HepG2 (cell line): Measurements from ENCODE around the gene AQP7. TPM values are rescaled to one million over a fixed set of nuclear protein-coding genes. Genes with fewer than 3 reads are reported as not detected.

Source experiments
- ATAC-seq: fragments of 200-7000 bp; cut with Tn5 transposase; 3 replicates; pipeline ENCODE4 v1.9.1; 2020; ENCODE audit warnings: mild to moderate bottlenecking, moderate library complexity
- BruUV-seq: library from RNA; stranded (reverse); fragments of 400-500 nt; replicated peaks from 2 replicates; lab custom pipeline; 2021; lab: Mats Ljungman, UMichigan
- CTCF ChIA-PET: fragments of 300-600 bp; formaldehyde crosslinking; extraction: SDS; loops from one replicate; lab custom pipeline; 2021; ENCODE audit warnings: low total read pairs, inconsistent platforms, low intra/inter-chr PET ratio; lab: Yijun Ruan, JAX
- POLR2A ChIA-PET: fragments of 350-600 bp; sonication (Branson Sonifier 250); formaldehyde crosslinking; loops from one replicate; lab custom pipeline; 2020; ENCODE audit warnings: antibody characterized with exemption, inconsistent platforms; lab: Yijun Ruan, JAX
- DNase-seq: peaks from one replicate; pipeline ENCODE4 v3.0.0-alpha.2; 2015; ENCODE audit warnings: low spot score
- FAIRE-seq: peaks from 3 replicates; lab custom pipeline; 2011; peaks lifted over from hg19 to GRCh38; lab: Jason Lieb, UNC
- H2AFZ ChIP-seq: one replicate; pipeline ENCODE4 v1.6.1; 2011; ENCODE audit warnings: low read length, inconsistent platforms
- H3K27ac ChIP-seq: fragments of 300-600 bp; 3 replicates; pipeline ENCODE4 v1.8.0; 2011; ENCODE audit warnings: mixed run types, mild to moderate bottlenecking, mixed read lengths, low read length, inconsistent platforms; ENCODE audit not compliant: insufficient read depth; ENCODE audit errors: extremely low read length
- H3K27me3 ChIP-seq, 2 experiments: fragments of 200-600 bp in 1 of 2; 2 replicates in 1 of 2; 3 replicates in 1 of 2; pipeline versions ENCODE4 v1.6.0 to v1.8.0; 2011; ENCODE audit warnings: low read length in 2 of 2, mild to moderate bottlenecking in 2 of 2, moderate library complexity in 2 of 2, inconsistent platforms in 1 of 2; ENCODE audit not compliant: insufficient read depth in 2 of 2, control insufficient read depth in 1 of 2
- H3K36me3 ChIP-seq, 2 experiments: fragments of 200-600 bp in 1 of 2; replicated peaks in 1 of 2; 2 replicates in 1 of 2; 3 replicates in 1 of 2; pipeline versions ENCODE4 v1.5.1 to v1.8.0; 2011; ENCODE audit warnings: low read length in 2 of 2, inconsistent platforms in 1 of 2; ENCODE audit not compliant: insufficient read depth in 2 of 2, control insufficient read depth in 1 of 2
- H3K4me1 ChIP-seq: 2 replicates; pipeline ENCODE4 v1.5.1; 2012; ENCODE audit warnings: low read length, inconsistent platforms; ENCODE audit not compliant: insufficient read depth
- H3K4me2 ChIP-seq: 2 replicates; pipeline ENCODE4 v1.6.0; 2011; ENCODE audit warnings: low read depth, low read length, inconsistent platforms
- H3K4me3 ChIP-seq, 3 experiments: fragments of 200-600 bp in 1 of 3; sonication (generic), shearing (Covaris generic) in 1 of 3; replicated peaks in 1 of 3; 2 replicates each; pipeline ENCODE4 v1.5.1; 2011 to 2016; ENCODE audit warnings: low read length in 3 of 3, inconsistent platforms in 2 of 3, low read depth in 2 of 3, mild to moderate bottlenecking in 2 of 3, control low read depth in 1 of 3, mixed read lengths in 1 of 3; ENCODE audit not compliant: insufficient read depth in 1 of 3
- H3K79me2 ChIP-seq: one replicate; pipeline ENCODE4 v1.6.1; 2011; ENCODE audit warnings: low read length, inconsistent platforms; ENCODE audit not compliant: insufficient read depth
- H3K9ac ChIP-seq: 2 replicates; pipeline ENCODE4 v1.6.0; 2011; ENCODE audit warnings: mild to moderate bottlenecking, low read depth, low read length, inconsistent platforms; ENCODE audit not compliant: insufficient read depth
- H3K9me3 ChIP-seq: 2 replicates; pipeline ENCODE4 v1.5.1; 2012; ENCODE audit warnings: mild to moderate bottlenecking, low read length
- H4K20me1 ChIP-seq: 2 replicates; pipeline ENCODE4 v1.6.0; 2011; ENCODE audit warnings: inconsistent platforms, mild to moderate bottlenecking, low read length, moderate library complexity; ENCODE audit not compliant: insufficient read depth
- IRX3 ChIP-seq: sonication (generic); formaldehyde crosslinking; IDR thresholded peaks from 2 replicates; pipeline ENCODE4 v1.8.1; 2023; ENCODE audit warnings: mild to moderate bottlenecking, low read depth, missing genetic modification reagents, borderline replicate concordance
- MEIS2 ChIP-seq: sonication (generic); formaldehyde crosslinking; IDR thresholded peaks from 2 replicates; pipeline ENCODE4 v1.9.0; 2021; ENCODE audit warnings: mild to moderate bottlenecking, missing genetic modification reagents
- MIER2 ChIP-seq: IDR thresholded peaks from 2 replicates; pipeline ENCODE4 v1.6.1; 2016; ENCODE audit warnings: missing biosample characterization, missing genetic modification reagents
- ZMYM3 ChIP-seq: sonication (generic); formaldehyde crosslinking; IDR thresholded peaks from 2 replicates; pipeline ENCODE4 v1.5.1; 2020; ENCODE audit warnings: mild to moderate bottlenecking, missing genetic modification reagents
- ZNF792 ChIP-seq: IDR thresholded peaks from 2 replicates; pipeline ENCODE4 v1.6.1; 2016
- WGBS: methylation state at CpG from one replicate; pipeline ENCODE4 v1.1.6; 2017; ENCODE audit warnings: low lambda C conversion rate; 5-methylcytosine and 5-hydroxymethylcytosine counted together
- in situ Hi-C: cut with HindIII; loops from 2 replicates; pipeline ENCODE4 v1.10.0; 2017; ENCODE audit warnings: low pct_unique_long_range_greater_than_20kb; ENCODE audit not compliant: extremely low pct_ligation_motif_present
- intact Hi-C: fragments of 100-400 bp; cut with micrococcal nuclease; formaldehyde crosslinking; loops from one replicate; pipeline ENCODE4 v1.10.0; 2022; ENCODE audit not compliant: unreplicated experiment
- polyA plus RNA-seq, 8 experiments: library from polyadenylated mRNA; depleted of rRNA in 3 of 8; stranded (reverse) in 7 of 8; unstranded in 1 of 8; fragments of >200 nt; fragmentation: Illumina TruSeq in 4 of 8; extraction: Trizol in 4 of 8; gene quantifications; 2 replicates each; pipeline versions ENCODE4 v1.2.1 to v1.2.3, GENCODE V29; 2011 to 2016; ENCODE audit warnings: low read depth in 4 of 8, missing spikeins in 1 of 8, mixed read lengths in 1 of 8; ENCODE audit not compliant: insufficient read depth in 1 of 8
- total RNA-seq, 5 experiments: library from RNA; depleted of rRNA; stranded (reverse); fragments of >200 nt; fragmentation: Illumina TruSeq; extraction: Trizol; gene quantifications; 2 replicates each; pipeline ENCODE4 v1.2.3, GENCODE V29; 2016; ENCODE audit warnings: low read depth in 1 of 5

Gene AQP7
- total and polyA plus RNA-seq, 2 of the 13 experiments (the other 11 are each of a cell fraction or from before 2014, with no cell fraction given): 1.9 to 2.1 TPM

DNA sequence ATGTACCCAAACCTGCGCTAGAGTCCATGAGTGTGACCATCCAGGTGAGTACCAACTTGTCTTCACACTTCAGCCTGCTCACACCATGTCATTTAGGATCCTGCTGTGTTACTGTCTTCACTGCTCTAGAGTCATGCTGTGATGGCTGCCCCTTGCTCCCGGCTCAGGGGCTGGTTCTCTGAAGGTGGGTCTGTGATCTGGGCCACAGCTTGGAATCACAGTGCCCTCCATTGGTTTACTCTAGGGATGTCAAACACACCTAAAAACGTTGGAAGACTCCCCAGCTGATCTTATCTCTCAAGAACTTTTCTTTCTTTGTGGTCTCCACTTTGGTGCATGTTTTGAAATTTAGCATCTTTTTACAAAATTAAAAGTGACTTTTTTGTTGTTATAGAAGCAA, 58.2 kb downstream of the AQP7 start:
- ATAC-seq (no peak), DNase-seq (no peak), FAIRE-seq (no peak)
- in situ Hi-C loops: no loop called here
- POLR2A ChIA-PET: no interaction called here
- no TSS peak for BruUV-seq
- Histone ChIP-seq H3K27me3 (no peaks in the 10 kb centered on the region), H3K36me3 (peaks cover 27 to 71% of the 10 kb centered on the region in 2 experiments), H2AFZ (no peak overlapping the region), H3K27ac (no peak overlapping the region), H3K9ac (no peak overlapping the region), H3K79me2 (no peaks in the 10 kb centered on the region), H3K4me1 (no peaks in the 10 kb centered on the region), H3K4me3 (no peak overlapping the region), H4K20me1 (no peaks in the 10 kb centered on the region), H3K4me2 (no peak overlapping the region), H3K9me3 (peaks cover 14% of the 10 kb centered on the region)
- intact Hi-C loops: no loop called here
- 91% methylated on average over 3 of the region's 3 CpGs for WGBS
- TF ChIP-seq IRX3 (no peak), MIER2 (no peak), MEIS2 (CRISPR knock-in tag) (no peak)
- CTCF ChIA-PET: no interaction called here

DNA sequence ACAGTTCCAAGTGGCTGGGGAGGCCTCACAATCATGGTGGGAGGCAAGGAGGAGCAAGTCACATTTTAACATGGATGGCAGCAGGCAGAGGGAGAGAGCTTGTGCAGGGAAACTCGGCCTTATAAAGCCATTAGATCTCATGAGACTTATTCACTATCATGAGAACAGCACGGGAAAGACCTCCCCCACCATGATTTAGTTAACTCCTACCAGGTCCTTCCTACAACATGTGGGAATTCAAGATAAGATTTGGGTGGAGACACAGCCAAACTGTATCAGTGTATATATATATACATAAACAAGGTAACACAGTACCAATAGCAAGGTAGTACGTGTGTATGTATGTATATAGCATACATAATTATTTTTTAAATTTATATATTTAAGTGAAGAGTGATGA, 61.2 kb downstream of the AQP7 start:
- TF ChIP-seq ZNF792 (CRISPR knock-in tag): no peak
- no peak for TF ChIP-seq ZMYM3 (CRISPR knock-in tag)
- TF ChIP-seq, all 625 proteins: peak for 0
- no peaks in the 10 kb centered on the region for H3K79me2 ChIP-seq
- H3K9ac ChIP-seq: no peak overlapping the region
- POLR2A ChIA-PET: no interaction called here
- peaks cover 26 to 67% of the 10 kb centered on the region in 2 experiments for H3K36me3 ChIP-seq
- ATAC-seq (no peak), DNase-seq (no peak), FAIRE-seq (no peak)
- no peak overlapping the region for H3K4me3 ChIP-seq
- H4K20me1 ChIP-seq: no peaks in the 10 kb centered on the region
- WGBS: 95% methylated on average over 3 of the region's 3 CpGs
- no peaks in the 10 kb centered on the region for H3K27me3 ChIP-seq
- CTCF ChIA-PET: no interaction called here
- no peak overlapping the region for H2AFZ ChIP-seq
- H3K4me1 ChIP-seq: no peaks in the 10 kb centered on the region
- H3K27ac ChIP-seq: no peak overlapping the region
- no TSS peak for BruUV-seq
- in situ Hi-C loops (no loop called here), intact Hi-C loops (no loop called here)
- peaks cover 20% of the 10 kb centered on the region for H3K9me3 ChIP-seq
- no peak overlapping the region for H3K4me2 ChIP-seq
